Measurements from ENCODE around the gene PDK2.

GRCh38 chr17:50151937-50152547 lies 56.9 kb downstream of the PDK2 start:
- TF ChIP-seq EZH2 (IDR thresholded peaks at IDR 0.05; ENCODE audit: insufficient read depth, poor library complexity, severe bottlenecking), result no peak
- TF ChIP-seq EZH2phosphoT487 (IDR thresholded peaks at IDR 0.05; ENCODE audit: insufficient read depth, low read depth), result no peak

Data from GM23248 (cell line).